ENCODE measurements around the gene TRMO. TPM values are rescaled to one million over a fixed set of nuclear protein-coding genes. Genes with fewer than 3 reads are reported as not detected.

Gene TRMO
- total and polyA plus RNA-seq, 2 of the 8 experiments (the other 6 are each of a cell fraction or from before 2014, with no cell fraction given): 4.6 to 5.6 TPM

DNA sequence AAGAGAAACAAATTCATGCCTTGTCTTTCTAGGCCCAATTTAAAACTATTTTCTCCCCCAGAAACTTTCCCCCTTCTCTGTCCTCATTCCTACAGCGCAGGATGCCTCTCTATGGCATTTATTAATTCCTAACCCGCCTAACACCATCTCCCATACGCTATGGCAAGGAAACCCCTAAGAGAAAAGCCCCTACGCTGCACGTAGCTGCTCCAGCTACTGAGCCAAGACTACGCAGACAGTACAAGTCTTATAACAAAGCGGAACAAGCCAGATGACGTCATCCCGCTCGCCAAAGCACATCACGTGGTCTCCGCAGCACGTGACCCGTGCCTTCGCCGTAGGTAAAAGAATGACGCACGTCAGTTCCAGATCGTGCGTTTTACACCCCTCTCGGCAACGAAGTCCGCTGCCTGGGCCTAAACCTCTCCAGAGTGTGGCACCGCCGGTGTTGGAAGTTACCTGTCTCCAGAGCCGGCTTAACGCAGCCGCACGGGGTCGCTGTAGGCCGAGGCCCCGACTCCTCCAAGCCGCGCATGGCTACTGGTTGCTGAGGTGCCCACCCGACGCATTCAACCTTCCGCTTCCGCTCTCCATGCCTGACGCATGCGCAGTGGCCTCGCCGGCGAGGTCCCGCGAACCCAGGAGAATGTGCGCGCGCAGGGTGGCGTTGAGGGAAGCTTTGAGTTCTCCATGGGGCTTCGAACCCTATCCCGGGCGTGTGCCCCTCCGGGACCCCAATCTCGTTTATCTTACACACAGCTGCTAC is at the start of gene TRMO (continued):
- no peak for TF ChIP-seq FOSL1 (IDR thresholded peaks at IDR 0.05; ENCODE audit: insufficient read depth, low read depth, low read length)
- TF ChIP-seq CHD2 (IDR thresholded peaks at IDR 0.05; ENCODE audit: low read length): no peak
- no peak for TF ChIP-seq BRCA1 (IDR thresholded peaks at IDR 0.05; ENCODE audit: low read depth, low read length)
- no peak for TF ChIP-seq ZNF274 (IDR thresholded peaks at IDR 0.05; ENCODE audit: borderline replicate concordance, extremely low read depth, low read length)
- no peak for TF ChIP-seq HDAC6 (IDR thresholded peaks at IDR 0.05; ENCODE audit: low read depth, low read length)
- no peak for TF ChIP-seq KDM1A (IDR thresholded peaks at IDR 0.05; ENCODE audit: borderline replicate concordance, low read length)
- TF ChIP-seq, protein P1, sequence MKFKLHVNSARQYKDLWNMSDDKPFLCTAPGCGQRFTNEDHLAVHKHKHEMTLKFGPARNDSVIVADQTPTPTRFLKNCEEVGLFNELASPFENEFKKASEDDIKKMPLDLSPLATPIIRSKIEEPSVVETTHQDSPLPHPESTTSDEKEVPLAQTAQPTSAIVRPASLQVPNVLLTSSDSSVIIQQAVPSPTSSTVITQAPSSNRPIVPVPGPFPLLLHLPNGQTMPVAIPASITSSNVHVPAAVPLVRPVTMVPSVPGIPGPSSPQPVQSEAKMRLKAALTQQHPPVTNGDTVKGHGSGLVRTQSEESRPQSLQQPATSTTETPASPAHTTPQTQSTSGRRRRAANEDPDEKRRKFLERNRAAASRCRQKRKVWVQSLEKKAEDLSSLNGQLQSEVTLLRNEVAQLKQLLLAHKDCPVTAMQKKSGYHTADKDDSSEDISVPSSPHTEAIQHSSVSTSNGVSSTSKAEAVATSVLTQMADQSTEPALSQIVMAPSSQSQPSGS (IDR thresholded peaks at IDR 0.05; ENCODE audit: low read length): peak; percentile 100
- TF ChIP-seq TCF12 (IDR thresholded peaks at IDR 0.05; ENCODE audit: low read depth, low read length): no peak
- TF ChIP-seq JUND (IDR thresholded peaks at IDR 0.05; ENCODE audit: low read length): peak; percentile 100
- TF ChIP-seq EGR1 (IDR thresholded peaks at IDR 0.05; ENCODE audit: borderline replicate concordance, low read depth, low read length): no peak
- TF ChIP-seq RNF2 (IDR thresholded peaks at IDR 0.05; ENCODE audit: borderline replicate concordance, low read depth, low read length, missing control alignments, poor library complexity, severe bottlenecking): no peak
- no peak for TF ChIP-seq RFX5 (IDR thresholded peaks at IDR 0.05; ENCODE audit: borderline replicate concordance, low read depth, low read length)
- peak; percentile 99 for TF ChIP-seq SP4 (IDR thresholded peaks at IDR 0.05; ENCODE audit: low read length)
- TF ChIP-seq TAF7 (optimal IDR thresholded peaks at IDR 0.05; ENCODE audit: borderline replicate concordance, low read depth, low read length): peak; percentile 76
- 0 out of 2 replicates have a peak, but pooled peaks have one; percentile 48 for TF ChIP-seq GTF2F1 (IDR thresholded peaks at IDR 0.05; ENCODE audit: borderline replicate concordance, low read depth, low read length)
- TF ChIP-seq BACH1 (IDR thresholded peaks at IDR 0.05; ENCODE audit: low read length): no peak
- no peak for TF ChIP-seq SUZ12 (IDR thresholded peaks at IDR 0.05; ENCODE audit: low read length)
- peak; percentile 95 for TF ChIP-seq KDM4A (IDR thresholded peaks at IDR 0.05; ENCODE audit: low read depth, low read length, severe bottlenecking)
- TF ChIP-seq YY1 (IDR thresholded peaks at IDR 0.05; ENCODE audit: low read depth, low read length): peak; percentile 26; the same call in 1 of the 2 replicates
- peak; percentile 96 for TF ChIP-seq NRF1 (IDR thresholded peaks at IDR 0.05; ENCODE audit: low read depth, low read length)
- peak; percentile 66; the same call in 1 of the 2 replicates for TF ChIP-seq GABPA (IDR thresholded peaks at IDR 0.05; ENCODE audit: borderline replicate concordance, insufficient read depth, low read length)
- peak; percentile 64; the same call in 1 of the 2 replicates for TF ChIP-seq TAF1 (IDR thresholded peaks at IDR 0.05; ENCODE audit: low read depth, low read length)
- peak; percentile 49; the same call in 1 of the 2 replicates for TF ChIP-seq TEAD4 (IDR thresholded peaks at IDR 0.05; ENCODE audit: low read depth, low read length)

All from H1 (cell line).